OCI-LY1 (cell line): ENCODE measurements around the gene MAN1A1.

ENCODE experiments used
- H2AFZ ChIP-seq: fragments of 200-600 bp; sonication (generic), shearing (Covaris generic); 2 replicates; pipeline ENCODE4 v1.6.0; 2014; ENCODE audit warnings: antibody characterized with exemption, mild to moderate bottlenecking, low read length
- H3F3A ChIP-seq: fragments of 200-600 bp; sonication (generic), shearing (Covaris generic); 2 replicates; pipeline ENCODE4 v1.6.0; 2014; ENCODE audit warnings: mild to moderate bottlenecking, antibody characterized with exemption, low read length, moderate library complexity; ENCODE audit not compliant: insufficient read depth
- H3K27ac ChIP-seq: fragments of 200-600 bp; sonication (generic); 2 replicates; pipeline ENCODE4 v1.5.1; 2014; ENCODE audit warnings: low read length, mixed run types, mild to moderate bottlenecking, low read depth; ENCODE audit not compliant: poor library complexity, severe bottlenecking
- H3K27me3 ChIP-seq: fragments of 200-600 bp; sonication (generic); 2 replicates; pipeline ENCODE4 v1.6.0; 2014; ENCODE audit warnings: antibody characterized with exemption, mild to moderate bottlenecking, low read length, moderate library complexity; ENCODE audit not compliant: insufficient read depth
- H3K36me3 ChIP-seq: fragments of 200-600 bp; sonication (generic); 2 replicates; pipeline ENCODE4 v1.6.1; 2014; ENCODE audit warnings: mild to moderate bottlenecking, antibody characterized with exemption, low read length, moderate library complexity, mixed read lengths; ENCODE audit not compliant: insufficient read depth
- H3K4me1 ChIP-seq: fragments of 200-600 bp; sonication (generic); 2 replicates; pipeline ENCODE4 v1.5.1; 2014; ENCODE audit warnings: mild to moderate bottlenecking, low read length, moderate library complexity; ENCODE audit not compliant: insufficient read depth, severe bottlenecking
- H3K4me2 ChIP-seq: fragments of 200-600 bp; sonication (generic), shearing (Covaris generic); 2 replicates; pipeline ENCODE4 v1.6.1; 2014; ENCODE audit warnings: low read length
- H3K4me3 ChIP-seq: fragments of 200-600 bp; sonication (generic); 2 replicates; pipeline ENCODE4 v1.5.1; 2014; ENCODE audit warnings: low read length, low read depth, mild to moderate bottlenecking, mixed read lengths; ENCODE audit not compliant: poor library complexity, severe bottlenecking
- H3K79me2 ChIP-seq: fragments of 200-600 bp; shearing (Covaris generic); 2 replicates; pipeline ENCODE4 v1.6.1; 2016; ENCODE audit warnings: mixed run types, low read length, mixed read lengths; ENCODE audit not compliant: insufficient read depth
- H3K9ac ChIP-seq: fragments of 200-600 bp; sonication (generic), shearing (Covaris generic); 2 replicates; pipeline ENCODE4 v1.6.1; 2014; ENCODE audit warnings: mild to moderate bottlenecking, low read length, mixed read lengths
- H3K9me2 ChIP-seq: fragments of 200-600 bp; sonication (generic), shearing (Covaris generic); 2 replicates; pipeline ENCODE4 v1.6.1; 2014; ENCODE audit warnings: low read depth, mild to moderate bottlenecking, low read length, mixed read lengths
- H3K9me3 ChIP-seq: fragments of 200-600 bp; shearing (Covaris generic); 2 replicates; pipeline ENCODE4 v1.6.1; 2014; ENCODE audit warnings: low read length, mixed read lengths
- H4K20me1 ChIP-seq: fragments of 200-600 bp; sonication (generic), shearing (Covaris generic); 2 replicates; pipeline ENCODE4 v1.6.0; 2016; ENCODE audit warnings: mild to moderate bottlenecking, low read length; ENCODE audit not compliant: insufficient read depth
- EZH2 ChIP-seq: fragments of 200-600 bp; sonication (generic), shearing (Covaris generic); IDR thresholded peaks from 2 replicates; pipeline ENCODE4 v1.8.0; 2017; ENCODE audit warnings: borderline replicate concordance, mixed run types, mild to moderate bottlenecking, antibody characterized with exemption, low read length, moderate library complexity, mixed read lengths
- TF ChIP-seq, protein P1 (sequence below): fragments of 200-600 bp; sonication (generic), shearing (Covaris generic); IDR thresholded peaks from 2 replicates; pipeline ENCODE4 v1.5.1; 2017; ENCODE audit warnings: mild to moderate bottlenecking, antibody characterized with exemption, low read length, moderate library complexity, mixed read lengths

MAN1A1 gene

GRCh38 chr6:119349361-119350201 lies at the start of gene MAN1A1:
TSS of gene MAN1A1 (minus strand) at chr6:119349761. CDS start at chr6:119349065, 696 bp downstream.
- peaks cover 45% of the 10 kb centered on the region for H3K4me1 ChIP-seq
- H3K9me2 ChIP-seq = no peaks in the 10 kb centered on the region
- H3F3A ChIP-seq = no peaks in the 10 kb centered on the region
- H3K4me2 ChIP-seq = peak within 1 kb of the TSS; percentile 94
- no peaks in the 10 kb centered on the region for H4K20me1 ChIP-seq
- 0 out of 2 replicates have a peak, but pooled peaks cover 3% of the 10 kb centered on the region for H3K79me2 ChIP-seq
- H3K9ac ChIP-seq = peak within 1 kb of the TSS; percentile 96
- H3K9me3 ChIP-seq = no peaks in the 10 kb centered on the region
- no peaks in the 10 kb centered on the region for H3K36me3 ChIP-seq
- H2AFZ ChIP-seq = no peak within 1 kb of the TSS; the same call in 1 of the 2 replicates
- H3K27me3 ChIP-seq = no peaks in the 10 kb centered on the region
- H3K27ac ChIP-seq = peak within 1 kb of the TSS; percentile 76
- H3K4me3 ChIP-seq = peak within 1 kb of the TSS; percentile 94
- TF ChIP-seq EZH2 = no peak
- TF ChIP-seq, protein P1, sequence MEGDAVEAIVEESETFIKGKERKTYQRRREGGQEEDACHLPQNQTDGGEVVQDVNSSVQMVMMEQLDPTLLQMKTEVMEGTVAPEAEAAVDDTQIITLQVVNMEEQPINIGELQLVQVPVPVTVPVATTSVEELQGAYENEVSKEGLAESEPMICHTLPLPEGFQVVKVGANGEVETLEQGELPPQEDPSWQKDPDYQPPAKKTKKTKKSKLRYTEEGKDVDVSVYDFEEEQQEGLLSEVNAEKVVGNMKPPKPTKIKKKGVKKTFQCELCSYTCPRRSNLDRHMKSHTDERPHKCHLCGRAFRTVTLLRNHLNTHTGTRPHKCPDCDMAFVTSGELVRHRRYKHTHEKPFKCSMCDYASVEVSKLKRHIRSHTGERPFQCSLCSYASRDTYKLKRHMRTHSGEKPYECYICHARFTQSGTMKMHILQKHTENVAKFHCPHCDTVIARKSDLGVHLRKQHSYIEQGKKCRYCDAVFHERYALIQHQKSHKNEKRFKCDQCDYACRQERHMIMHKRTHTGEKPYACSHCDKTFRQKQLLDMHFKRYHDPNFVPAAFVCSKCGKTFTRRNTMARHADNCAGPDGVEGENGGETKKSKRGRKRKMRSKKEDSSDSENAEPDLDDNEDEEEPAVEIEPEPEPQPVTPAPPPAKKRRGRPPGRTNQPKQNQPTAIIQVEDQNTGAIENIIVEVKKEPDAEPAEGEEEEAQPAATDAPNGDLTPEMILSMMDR = 0 out of 2 replicates have a peak, but pooled peaks have one; percentile 13

- Histone ChIP-seq H2AFZ (no peak overlapping the region), H3K9me2 (no peaks in the 10 kb centered on the region), H3F3A (no peaks in the 10 kb centered on the region), H3K27ac (no peak overlapping the region), H3K36me3 (no peaks in the 10 kb centered on the region), H4K20me1 (no peaks in the 10 kb centered on the region), H3K4me2 (no peak overlapping the region), H3K79me2 (no peaks in the 10 kb centered on the region), H3K4me3 (no peak overlapping the region), H3K4me1 (peaks cover 9% of the 10 kb centered on the region), H3K27me3 (no peaks in the 10 kb centered on the region; the same call in 1 of the 2 replicates), H3K9ac (no peak overlapping the region), H3K9me3 (no peaks in the 10 kb centered on the region)
- TF ChIP-seq, protein P1 = no peak
- no peak for TF ChIP-seq EZH2
Measured at GRCh38 chr6:119395192-119395591, 45.6 kb upstream of the MAN1A1 start.

DNA sequence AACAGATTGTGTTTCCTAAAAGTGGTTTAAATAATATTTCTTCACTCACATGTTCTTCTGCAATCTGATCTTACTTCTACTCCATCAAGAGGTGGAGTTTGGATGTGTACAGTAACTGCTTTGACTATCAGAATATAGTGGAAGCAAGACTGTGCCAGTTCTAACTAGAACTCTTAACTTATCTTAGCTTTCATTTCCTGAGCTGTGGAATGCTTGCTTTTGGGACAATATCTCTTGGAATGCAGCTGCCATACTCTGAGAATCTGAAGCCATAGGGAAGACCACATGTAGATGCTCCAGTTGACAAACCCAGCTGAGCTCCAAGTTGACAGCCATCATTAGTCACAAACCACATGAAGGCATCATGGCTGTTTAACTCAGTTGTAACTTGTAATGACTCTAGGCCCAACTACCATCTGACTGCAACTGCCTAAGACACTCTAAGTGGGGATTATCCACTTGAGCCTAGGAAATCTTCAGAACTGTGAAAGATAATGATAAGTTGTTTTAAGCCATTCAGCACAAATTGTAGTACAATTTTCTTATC lies 40.8 kb upstream of the MAN1A1 start:
- H3K27me3 ChIP-seq = no peaks in the 10 kb centered on the region
- no peaks in the 10 kb centered on the region for H3K36me3 ChIP-seq
- no peaks in the 10 kb centered on the region for H3K9me3 ChIP-seq
- no peak overlapping the region for H3K4me3 ChIP-seq
- no peak overlapping the region for H2AFZ ChIP-seq
- H3F3A ChIP-seq = no peaks in the 10 kb centered on the region
- H3K79me2 ChIP-seq = no peaks in the 10 kb centered on the region
- TF ChIP-seq, protein P1 = no peak
- no peak for TF ChIP-seq EZH2
- no peaks in the 10 kb centered on the region for H4K20me1 ChIP-seq
- no peak overlapping the region for H3K4me2 ChIP-seq
- peaks cover 7% of the 10 kb centered on the region for H3K4me1 ChIP-seq
- H3K27ac ChIP-seq = no peak overlapping the region
- no peak overlapping the region for H3K9ac ChIP-seq
- no peaks in the 10 kb centered on the region for H3K9me2 ChIP-seq
